ENCODE data around the gene ABCF2. TPM values are rescaled to one million over a fixed set of nuclear protein-coding genes. Genes with fewer than 3 reads are reported as not detected.

ABCF2 gene
- total RNA-seq, 1 experiment from 2014 or later: 55.5 TPM

- no peaks in the 10 kb centered on the region for H4K20me1 ChIP-seq (ENCODE audit: low read length)
- CTCF ChIA-PET: no interaction called here
- DNase-seq: peak; percentile 76
Observed at GRCh38 chr7:151232917-151233701, 6.1 kb upstream of the ABCF2 start.

GRCh38 chr7:151232091-151232916 lies 5.3 kb upstream of the ABCF2 start, which contains the start of gene CHPF2:
TSS of gene CHPF2 (plus strand) at chr7:151232483. CDS start at chr7:151234012, 1,529 bp downstream.
- peaks cover 14% of the 10 kb centered on the region for H3K36me3 ChIP-seq (ENCODE audit: low read depth, low read length)
- H3K9me2 ChIP-seq (replicated peaks; ENCODE audit: low read length): no peaks in the 10 kb centered on the region
- H3K27ac ChIP-seq (ENCODE audit: low read length): peak within 1 kb of the TSS; percentile 75
- H3K4me2 ChIP-seq (ENCODE audit: low read length): peak within 1 kb of the TSS; percentile 91
- H3F3A ChIP-seq (ENCODE audit: low read length, unreplicated experiment): no peaks in the 10 kb centered on the region
- H3K9me3 ChIP-seq (ENCODE audit: low read length): no peaks in the 10 kb centered on the region
- DNase-seq (peak; percentile 81), ATAC-seq (peak; percentile 90)
- H4K20me1 ChIP-seq (ENCODE audit: low read length): no peaks in the 10 kb centered on the region
- intact Hi-C loops (cut with micrococcal nuclease): no loop called here
- peaks cover 47% of the 10 kb centered on the region for H3K79me2 ChIP-seq (ENCODE audit: low read length)
- H3K27me3 ChIP-seq (ENCODE audit: low read length): no peaks in the 10 kb centered on the region
- no TSS peak for BruUV-seq (replicated peaks)
- H3K9ac ChIP-seq (ENCODE audit: low read length): peak within 1 kb of the TSS; percentile 97
- H3K4me1 ChIP-seq (ENCODE audit: insufficient read depth, low read length): peaks cover 34% of the 10 kb centered on the region
- peak within 1 kb of the TSS; percentile 94 for H2AFZ ChIP-seq (ENCODE audit: low read length)
- POLR2A ChIA-PET (ENCODE audit: unreplicated experiment): interaction anchor here (0.6 to 1.0 kb wide), 2 partner anchors 75 to 169 kb away, joined by 4 to 5 read pairs; no protein-coding TSS in a partner anchor
- CTCF ChIA-PET: no interaction called here
- peak within 1 kb of the TSS; percentile 89 for H3K4me3 ChIP-seq (ENCODE audit: low read length)
- TF ChIP-seq, protein P1, sequence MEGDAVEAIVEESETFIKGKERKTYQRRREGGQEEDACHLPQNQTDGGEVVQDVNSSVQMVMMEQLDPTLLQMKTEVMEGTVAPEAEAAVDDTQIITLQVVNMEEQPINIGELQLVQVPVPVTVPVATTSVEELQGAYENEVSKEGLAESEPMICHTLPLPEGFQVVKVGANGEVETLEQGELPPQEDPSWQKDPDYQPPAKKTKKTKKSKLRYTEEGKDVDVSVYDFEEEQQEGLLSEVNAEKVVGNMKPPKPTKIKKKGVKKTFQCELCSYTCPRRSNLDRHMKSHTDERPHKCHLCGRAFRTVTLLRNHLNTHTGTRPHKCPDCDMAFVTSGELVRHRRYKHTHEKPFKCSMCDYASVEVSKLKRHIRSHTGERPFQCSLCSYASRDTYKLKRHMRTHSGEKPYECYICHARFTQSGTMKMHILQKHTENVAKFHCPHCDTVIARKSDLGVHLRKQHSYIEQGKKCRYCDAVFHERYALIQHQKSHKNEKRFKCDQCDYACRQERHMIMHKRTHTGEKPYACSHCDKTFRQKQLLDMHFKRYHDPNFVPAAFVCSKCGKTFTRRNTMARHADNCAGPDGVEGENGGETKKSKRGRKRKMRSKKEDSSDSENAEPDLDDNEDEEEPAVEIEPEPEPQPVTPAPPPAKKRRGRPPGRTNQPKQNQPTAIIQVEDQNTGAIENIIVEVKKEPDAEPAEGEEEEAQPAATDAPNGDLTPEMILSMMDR (conservative IDR thresholded peaks at IDR 0.05; ENCODE audit: low read depth, low read length): no peak
- TF ChIP-seq EZH2phosphoT487 (IDR thresholded peaks at IDR 0.05; ENCODE audit: borderline replicate concordance, low read length) (no peak), EZH2 (IDR thresholded peaks at IDR 0.05; ENCODE audit: low read length, unreplicated experiment) (no peak)

More at GRCh38 chr7:151232917-151233701, 6.1 kb upstream of the ABCF2 start:
- H3K27me3 ChIP-seq (ENCODE audit: low read length): no peaks in the 10 kb centered on the region
- peaks cover 47% of the 10 kb centered on the region for H3K79me2 ChIP-seq (ENCODE audit: low read length)
- H3K4me2 ChIP-seq (ENCODE audit: low read length): peak overlapping the region; percentile 91
- peak overlapping the region; percentile 94 for H2AFZ ChIP-seq (ENCODE audit: low read length)
- peak; percentile 74 for ATAC-seq
- H3K9ac ChIP-seq (ENCODE audit: low read length): peak overlapping the region; percentile 97
- H3K4me1 ChIP-seq (ENCODE audit: insufficient read depth, low read length): peaks cover 29% of the 10 kb centered on the region
- peak overlapping the region; percentile 89 for H3K4me3 ChIP-seq (ENCODE audit: low read length)
- no peaks in the 10 kb centered on the region for H3K9me2 ChIP-seq (replicated peaks; ENCODE audit: low read length)
- POLR2A ChIA-PET (ENCODE audit: unreplicated experiment): interaction anchor here (0.6 to 1.0 kb wide), 2 partner anchors 76 to 170 kb away, joined by 4 to 5 read pairs; no protein-coding TSS in a partner anchor
- intact Hi-C loops (cut with micrococcal nuclease): no loop called here
- no peaks in the 10 kb centered on the region for H3K9me3 ChIP-seq (ENCODE audit: low read length)
- H3K36me3 ChIP-seq (ENCODE audit: low read depth, low read length): peaks cover 16% of the 10 kb centered on the region
- H3K27ac ChIP-seq (ENCODE audit: low read length): peak overlapping the region; percentile 75
- no peaks in the 10 kb centered on the region for H3F3A ChIP-seq (ENCODE audit: low read length, unreplicated experiment)
- TSS peak; percentile 79 for BruUV-seq (replicated peaks)
- no peak for TF ChIP-seq EZH2phosphoT487 (IDR thresholded peaks at IDR 0.05; ENCODE audit: borderline replicate concordance, low read length)
- TF ChIP-seq EZH2 (IDR thresholded peaks at IDR 0.05; ENCODE audit: low read length, unreplicated experiment): no peak
- TF ChIP-seq, protein P1 (conservative IDR thresholded peaks at IDR 0.05; ENCODE audit: low read depth, low read length): no peak

Measured in PC-3 (cell line).